ENCODE data around the gene AGBL3.

DNA sequence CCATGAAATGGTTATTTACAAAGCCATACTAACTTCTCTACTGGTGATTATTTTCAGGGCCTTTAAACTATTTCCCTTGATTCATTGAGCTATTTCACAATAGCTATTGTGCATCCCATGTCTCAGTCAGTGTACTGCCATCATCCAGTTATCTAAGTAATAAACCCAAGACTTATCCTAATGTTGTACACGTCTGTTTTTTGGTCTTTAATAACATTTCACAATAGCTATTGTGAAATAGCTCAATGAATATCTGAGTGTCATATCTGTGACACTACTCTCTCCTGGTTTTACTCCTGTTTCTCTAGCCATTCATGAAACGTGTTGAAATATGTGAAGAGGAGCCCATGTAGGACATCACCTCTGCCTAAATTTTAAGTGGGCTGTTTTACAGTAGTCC is 125.1 kb downstream of the AGBL3 start:
- TF ChIP-seq, protein P1, sequence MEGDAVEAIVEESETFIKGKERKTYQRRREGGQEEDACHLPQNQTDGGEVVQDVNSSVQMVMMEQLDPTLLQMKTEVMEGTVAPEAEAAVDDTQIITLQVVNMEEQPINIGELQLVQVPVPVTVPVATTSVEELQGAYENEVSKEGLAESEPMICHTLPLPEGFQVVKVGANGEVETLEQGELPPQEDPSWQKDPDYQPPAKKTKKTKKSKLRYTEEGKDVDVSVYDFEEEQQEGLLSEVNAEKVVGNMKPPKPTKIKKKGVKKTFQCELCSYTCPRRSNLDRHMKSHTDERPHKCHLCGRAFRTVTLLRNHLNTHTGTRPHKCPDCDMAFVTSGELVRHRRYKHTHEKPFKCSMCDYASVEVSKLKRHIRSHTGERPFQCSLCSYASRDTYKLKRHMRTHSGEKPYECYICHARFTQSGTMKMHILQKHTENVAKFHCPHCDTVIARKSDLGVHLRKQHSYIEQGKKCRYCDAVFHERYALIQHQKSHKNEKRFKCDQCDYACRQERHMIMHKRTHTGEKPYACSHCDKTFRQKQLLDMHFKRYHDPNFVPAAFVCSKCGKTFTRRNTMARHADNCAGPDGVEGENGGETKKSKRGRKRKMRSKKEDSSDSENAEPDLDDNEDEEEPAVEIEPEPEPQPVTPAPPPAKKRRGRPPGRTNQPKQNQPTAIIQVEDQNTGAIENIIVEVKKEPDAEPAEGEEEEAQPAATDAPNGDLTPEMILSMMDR (IDR thresholded peaks at IDR 0.05), result no peak
- TF ChIP-seq EZH2 (IDR thresholded peaks at IDR 0.05) (no peak), EZH2phosphoT487 (IDR thresholded peaks at IDR 0.05) (no peak)
